OCI-LY3 (cell line): ENCODE measurements around the gene ARHGEF4.

Experiments used
- CTCF ChIP-seq: fragments of 200-600, 300-600 bp; sonication (generic); IDR thresholded peaks from 2 replicates; pipeline ENCODE4 v1.5.1; 2014; ENCODE audit warnings: antibody characterized with exemption, low read length, low read depth
- EZH2phosphoT487 ChIP-seq: fragments of 200-600 bp; shearing (Covaris generic); IDR thresholded peaks from 2 replicates; pipeline ENCODE4 v1.6.1; 2018; ENCODE audit warnings: antibody characterized with exemption, mixed run types, low read depth

GRCh38 chr2:131093696-131094462 lies 257.2 kb downstream of the ARHGEF4 start:
- TF ChIP-seq CTCF (no peak), EZH2phosphoT487 (no peak)
